WERI-Rb-1 (cell line): Measurements from ENCODE around the gene PRKCSH.

Experiments
- DNase-seq: peaks from one replicate; pipeline ENCODE4 v3.0.0-alpha.2; 2020
- H3K27ac ChIP-seq: fragments of 250-450 bp; sonication (Bioruptor Pico); 2 replicates; pipeline ENCODE4 v1.5.1; 2020; ENCODE audit warnings: mild to moderate bottlenecking, moderate library complexity
- H3K27me3 ChIP-seq: fragments of 250-450 bp; sonication (Bioruptor Pico); 2 replicates; pipeline ENCODE4 v1.5.1; 2021; ENCODE audit warnings: mild to moderate bottlenecking, low read depth, moderate library complexity; ENCODE audit not compliant: insufficient read depth, severe bottlenecking
- H3K36me3 ChIP-seq: fragments of 250-450 bp; sonication (Bioruptor Pico); 2 replicates; pipeline ENCODE4 v1.5.1; 2020; ENCODE audit warnings: mild to moderate bottlenecking, moderate library complexity
- H3K4me3 ChIP-seq: 2 replicates; pipeline ENCODE4 v1.5.1; 2011; ENCODE audit warnings: low read depth, mild to moderate bottlenecking, control low read depth, low read length
- H3K9me3 ChIP-seq: fragments of 250-450 bp; sonication (Bioruptor Pico); 2 replicates; pipeline ENCODE4 v1.5.1; 2021; ENCODE audit warnings: mild to moderate bottlenecking, moderate library complexity; ENCODE audit not compliant: severe bottlenecking
- CTCF ChIP-seq: IDR thresholded peaks from 2 replicates; pipeline ENCODE4 v1.5.1; 2011; ENCODE audit warnings: low read depth, mild to moderate bottlenecking, control low read depth, inconsistent platforms, low read length

The PRKCSH gene

GRCh38 chr19:11499220-11499726, 63.8 kb downstream of the PRKCSH start:
- Histone ChIP-seq H3K36me3 (peaks cover 5% of the 10 kb centered on the region), H3K27ac (no peak overlapping the region), H3K27me3 (no peaks in the 10 kb centered on the region), H3K9me3 (no peaks in the 10 kb centered on the region), H3K4me3 (no peak overlapping the region)
- TF ChIP-seq CTCF = no peak
- no peak for DNase-seq

GRCh38 chr19:11499890-11500420, 64.5 kb downstream of the PRKCSH start:
- peaks cover 2% of the 10 kb centered on the region for H3K36me3 ChIP-seq
- H3K4me3 ChIP-seq = no peak overlapping the region
- no peaks in the 10 kb centered on the region for H3K9me3 ChIP-seq
- H3K27me3 ChIP-seq = no peaks in the 10 kb centered on the region
- no peak for DNase-seq
- TF ChIP-seq CTCF = no peak
- no peak overlapping the region for H3K27ac ChIP-seq
